Colonic mucosa (tissue), 4 donors: ENCODE measurements around the gene PIP4K2A. TPM values are rescaled to one million over a fixed set of nuclear protein-coding genes. Genes with fewer than 3 reads are reported as not detected.

Source experiments
- DNase-seq: peaks from one replicate; pipeline ENCODE4 v3.0.0-alpha.2; 2020
- H3K27ac ChIP-seq: fragments of 200-600 bp; one replicate; pipeline ENCODE4 v1.8.0; 2021
- H3K27me3 ChIP-seq: fragments of 200-600 bp; one replicate; pipeline ENCODE4 v1.8.0; 2021
- H3K36me3 ChIP-seq: fragments of 200-600 bp; one replicate; pipeline ENCODE4 v1.8.0; 2021
- H3K4me1 ChIP-seq: fragments of 200-600 bp; one replicate; pipeline ENCODE4 v1.8.0; 2021; ENCODE audit warnings: mild to moderate bottlenecking
- H3K4me3 ChIP-seq: fragments of 200-600 bp; one replicate; pipeline ENCODE4 v1.8.0; 2021
- H3K9ac ChIP-seq, 2 donors: one replicate each; pipeline ENCODE4 v1.7.0; 2013; ENCODE audit warnings: control low read depth in 2 of 2, low read depth in 2 of 2, low read length in 2 of 2
- H3K9me3 ChIP-seq: fragments of 200-600 bp; one replicate; pipeline ENCODE4 v1.8.0; 2021
- CTCF ChIP-seq: fragments of 200-600 bp; IDR thresholded peaks from one replicate; pipeline ENCODE4 v1.8.0; 2022; ENCODE audit warnings: antibody characterized with exemption, mild to moderate bottlenecking
- intact Hi-C: fragments of 100-400 bp; cut with DNase I; formaldehyde crosslinking; loops from one replicate; pipeline ENCODE4 v1.14.1; 2022
- total RNA-seq, 2 donors: library from RNA; stranded (reverse); fragmentation: NEBNext Ultra II Directional in 1 of 2; extraction: Animal tissue kit (Norgen Biotek cat#: 25700) in 1 of 2; gene quantifications; one replicate each; pipeline ENCODE4 v1.2.1, GENCODE V29; 2021
- donor health status: healthy.
- donor health status: DM: no; HTN: no; CAD: no.
- donor health status: DM: no; HTN: no; CAD: no.

PIP4K2A gene
- total RNA-seq, 2 donors from 2014 or later, result 12.1 to 14.9 TPM

- peaks cover 5% of the 10 kb centered on the region for H3K4me1 ChIP-seq
- intact Hi-C loops, result no loop called here
- DNase-seq, result no peak
- no peak overlapping the region for H3K27ac ChIP-seq
- no peak overlapping the region for H3K9ac ChIP-seq
- TF ChIP-seq CTCF, result no peak
- H3K36me3 ChIP-seq, result no peaks in the 10 kb centered on the region
- H3K27me3 ChIP-seq, result no peaks in the 10 kb centered on the region
- no peaks in the 10 kb centered on the region for H3K9me3 ChIP-seq
- no peak overlapping the region for H3K4me3 ChIP-seq
These were observed 55.5 kb downstream of the PIP4K2A start for GRCh38 chr10:22658745-22659410.

GRCh38 chr10:22657566-22658225 is 56.7 kb downstream of the PIP4K2A start:
- Histone ChIP-seq H3K9me3 (no peaks in the 10 kb centered on the region), H3K36me3 (no peaks in the 10 kb centered on the region), H3K27ac (no peak overlapping the region), H3K27me3 (no peaks in the 10 kb centered on the region), H3K4me1 (peaks cover 5% of the 10 kb centered on the region), H3K9ac (no peak overlapping the region), H3K4me3 (no peak overlapping the region)
- intact Hi-C loops, result no loop called here
- no peak for TF ChIP-seq CTCF
- DNase-seq, result no peak

GRCh38 chr10:22657024-22657423 is 57.4 kb downstream of the PIP4K2A start:
- Histone ChIP-seq H3K27ac (no peak overlapping the region), H3K9ac (no peak overlapping the region), H3K36me3 (no peaks in the 10 kb centered on the region), H3K9me3 (no peaks in the 10 kb centered on the region), H3K4me1 (peaks cover 5% of the 10 kb centered on the region), H3K27me3 (no peaks in the 10 kb centered on the region), H3K4me3 (no peak overlapping the region)
- DNase-seq, result no peak
- no peak for TF ChIP-seq CTCF
- intact Hi-C loops, result no loop called here

DNA sequence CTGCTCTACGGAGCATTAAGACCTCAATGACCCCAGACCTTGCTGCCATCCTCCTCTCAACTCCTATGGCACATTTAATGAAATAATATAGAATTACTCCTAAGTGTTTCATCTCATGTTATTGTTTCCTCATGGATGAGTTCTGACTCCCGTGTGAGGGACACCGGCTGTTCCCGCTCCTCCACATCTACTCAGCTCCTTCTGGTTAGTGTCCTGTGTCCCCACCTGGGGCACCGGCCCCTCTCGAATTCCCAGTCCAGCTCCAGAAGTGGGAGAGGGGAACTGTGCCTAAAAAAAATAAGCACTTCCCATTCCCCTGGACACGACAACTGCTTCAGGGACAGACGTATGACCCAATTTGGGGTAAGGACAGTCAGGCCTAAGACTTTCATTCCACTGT is 58.3 kb downstream of the PIP4K2A start:
- Histone ChIP-seq H3K9me3 (no peaks in the 10 kb centered on the region), H3K27ac (no peak overlapping the region), H3K4me1 (peaks cover 5% of the 10 kb centered on the region), H3K9ac (no peak overlapping the region), H3K4me3 (no peak overlapping the region), H3K27me3 (no peaks in the 10 kb centered on the region), H3K36me3 (no peaks in the 10 kb centered on the region)
- intact Hi-C loops, result no loop called here
- TF ChIP-seq CTCF, result no peak
- DNase-seq, result no peak

GRCh38 chr10:22655312-22655981 is 58.9 kb downstream of the PIP4K2A start:
- H3K27ac ChIP-seq, result no peak overlapping the region
- no peak for TF ChIP-seq CTCF
- H3K36me3 ChIP-seq, result no peaks in the 10 kb centered on the region
- peaks cover 5% of the 10 kb centered on the region for H3K4me1 ChIP-seq
- intact Hi-C loops, result no loop called here
- H3K9me3 ChIP-seq, result no peaks in the 10 kb centered on the region
- DNase-seq, result no peak
- H3K4me3 ChIP-seq, result no peak overlapping the region
- H3K9ac ChIP-seq, result no peak overlapping the region
- H3K27me3 ChIP-seq, result no peaks in the 10 kb centered on the region
